Loucy (cell line): ENCODE data around the gene COL5A1.

Source experiments
- CTCF ChIP-seq: fragments of 200-600 bp; sonication (generic); conservative IDR thresholded peaks from 2 replicates; pipeline ENCODE4 v1.5.1; 2014; ENCODE audit warnings: mild to moderate bottlenecking, antibody characterized with exemption, low read length
- EZH2phosphoT487 ChIP-seq: fragments of 200-600 bp; IDR thresholded peaks from 2 replicates; pipeline ENCODE4 v1.6.1; 2018; ENCODE audit warnings: antibody characterized with exemption, mild to moderate bottlenecking, moderate library complexity, borderline replicate concordance

- TF ChIP-seq CTCF (no peak), EZH2phosphoT487 (no peak)
Observed at GRCh38 chr9:134864821-134865190, 223.2 kb downstream of the COL5A1 start.
